ENCODE measurements around the gene ABCC1.

GRCh38 chr16:16120382-16121184 lies 171.2 kb downstream of the ABCC1 start:
- TF ChIP-seq, protein P1, sequence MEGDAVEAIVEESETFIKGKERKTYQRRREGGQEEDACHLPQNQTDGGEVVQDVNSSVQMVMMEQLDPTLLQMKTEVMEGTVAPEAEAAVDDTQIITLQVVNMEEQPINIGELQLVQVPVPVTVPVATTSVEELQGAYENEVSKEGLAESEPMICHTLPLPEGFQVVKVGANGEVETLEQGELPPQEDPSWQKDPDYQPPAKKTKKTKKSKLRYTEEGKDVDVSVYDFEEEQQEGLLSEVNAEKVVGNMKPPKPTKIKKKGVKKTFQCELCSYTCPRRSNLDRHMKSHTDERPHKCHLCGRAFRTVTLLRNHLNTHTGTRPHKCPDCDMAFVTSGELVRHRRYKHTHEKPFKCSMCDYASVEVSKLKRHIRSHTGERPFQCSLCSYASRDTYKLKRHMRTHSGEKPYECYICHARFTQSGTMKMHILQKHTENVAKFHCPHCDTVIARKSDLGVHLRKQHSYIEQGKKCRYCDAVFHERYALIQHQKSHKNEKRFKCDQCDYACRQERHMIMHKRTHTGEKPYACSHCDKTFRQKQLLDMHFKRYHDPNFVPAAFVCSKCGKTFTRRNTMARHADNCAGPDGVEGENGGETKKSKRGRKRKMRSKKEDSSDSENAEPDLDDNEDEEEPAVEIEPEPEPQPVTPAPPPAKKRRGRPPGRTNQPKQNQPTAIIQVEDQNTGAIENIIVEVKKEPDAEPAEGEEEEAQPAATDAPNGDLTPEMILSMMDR (IDR thresholded peaks at IDR 0.05) = no peak
- TF ChIP-seq RCOR1 (IDR thresholded peaks at IDR 0.05; ENCODE audit: low read length) = no peak
- no peak for TF ChIP-seq EZH2phosphoT487 (IDR thresholded peaks at IDR 0.05; ENCODE audit: borderline replicate concordance, low read depth)
- TF ChIP-seq, protein P2, sequence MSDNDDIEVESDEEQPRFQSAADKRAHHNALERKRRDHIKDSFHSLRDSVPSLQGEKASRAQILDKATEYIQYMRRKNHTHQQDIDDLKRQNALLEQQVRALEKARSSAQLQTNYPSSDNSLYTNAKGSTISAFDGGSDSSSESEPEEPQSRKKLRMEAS (IDR thresholded peaks at IDR 0.05; ENCODE audit: low read depth) = no peak
- no peak for TF ChIP-seq MXI1 (IDR thresholded peaks at IDR 0.05; ENCODE audit: low read depth, low read length)
- no peak for TF ChIP-seq FOSL2 (IDR thresholded peaks at IDR 0.05; ENCODE audit: borderline replicate concordance, low read depth)
- no peak for TF ChIP-seq POLR2AphosphoS5 (IDR thresholded peaks at IDR 0.05; ENCODE audit: low read depth, low read length)
- TF ChIP-seq NRF1 (IDR thresholded peaks at IDR 0.05; ENCODE audit: low read depth, low read length) = no peak
- TF ChIP-seq, protein P3, sequence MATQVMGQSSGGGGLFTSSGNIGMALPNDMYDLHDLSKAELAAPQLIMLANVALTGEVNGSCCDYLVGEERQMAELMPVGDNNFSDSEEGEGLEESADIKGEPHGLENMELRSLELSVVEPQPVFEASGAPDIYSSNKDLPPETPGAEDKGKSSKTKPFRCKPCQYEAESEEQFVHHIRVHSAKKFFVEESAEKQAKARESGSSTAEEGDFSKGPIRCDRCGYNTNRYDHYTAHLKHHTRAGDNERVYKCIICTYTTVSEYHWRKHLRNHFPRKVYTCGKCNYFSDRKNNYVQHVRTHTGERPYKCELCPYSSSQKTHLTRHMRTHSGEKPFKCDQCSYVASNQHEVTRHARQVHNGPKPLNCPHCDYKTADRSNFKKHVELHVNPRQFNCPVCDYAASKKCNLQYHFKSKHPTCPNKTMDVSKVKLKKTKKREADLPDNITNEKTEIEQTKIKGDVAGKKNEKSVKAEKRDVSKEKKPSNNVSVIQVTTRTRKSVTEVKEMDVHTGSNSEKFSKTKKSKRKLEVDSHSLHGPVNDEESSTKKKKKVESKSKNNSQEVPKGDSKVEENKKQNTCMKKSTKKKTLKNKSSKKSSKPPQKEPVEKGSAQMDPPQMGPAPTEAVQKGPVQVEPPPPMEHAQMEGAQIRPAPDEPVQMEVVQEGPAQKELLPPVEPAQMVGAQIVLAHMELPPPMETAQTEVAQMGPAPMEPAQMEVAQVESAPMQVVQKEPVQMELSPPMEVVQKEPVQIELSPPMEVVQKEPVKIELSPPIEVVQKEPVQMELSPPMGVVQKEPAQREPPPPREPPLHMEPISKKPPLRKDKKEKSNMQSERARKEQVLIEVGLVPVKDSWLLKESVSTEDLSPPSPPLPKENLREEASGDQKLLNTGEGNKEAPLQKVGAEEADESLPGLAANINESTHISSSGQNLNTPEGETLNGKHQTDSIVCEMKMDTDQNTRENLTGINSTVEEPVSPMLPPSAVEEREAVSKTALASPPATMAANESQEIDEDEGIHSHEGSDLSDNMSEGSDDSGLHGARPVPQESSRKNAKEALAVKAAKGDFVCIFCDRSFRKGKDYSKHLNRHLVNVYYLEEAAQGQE (IDR thresholded peaks at IDR 0.05; ENCODE audit: low read depth, low read length) = no peak
- TF ChIP-seq, protein P4, sequence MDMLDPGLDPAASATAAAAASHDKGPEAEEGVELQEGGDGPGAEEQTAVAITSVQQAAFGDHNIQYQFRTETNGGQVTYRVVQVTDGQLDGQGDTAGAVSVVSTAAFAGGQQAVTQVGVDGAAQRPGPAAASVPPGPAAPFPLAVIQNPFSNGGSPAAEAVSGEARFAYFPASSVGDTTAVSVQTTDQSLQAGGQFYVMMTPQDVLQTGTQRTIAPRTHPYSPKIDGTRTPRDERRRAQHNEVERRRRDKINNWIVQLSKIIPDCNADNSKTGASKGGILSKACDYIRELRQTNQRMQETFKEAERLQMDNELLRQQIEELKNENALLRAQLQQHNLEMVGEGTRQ (IDR thresholded peaks at IDR 0.05; ENCODE audit: borderline replicate concordance, low read depth, low read length) = no peak
- no peak for TF ChIP-seq RAD21 (IDR thresholded peaks at IDR 0.05; ENCODE audit: low read length)
- TF ChIP-seq SIN3A (IDR thresholded peaks at IDR 0.05; ENCODE audit: borderline replicate concordance, low read depth, low read length) = no peak

Data from SK-N-SH (cell line).